ENCODE results near the gene ZNF136. TPM values are rescaled to one million over a fixed set of nuclear protein-coding genes. Genes with fewer than 3 reads are reported as not detected.

The ZNF136 gene
- total and polyA plus RNA-seq, 2 of the 8 experiments (the other 6 are each of a cell fraction or from before 2014, with no cell fraction given): 1.6 to 6.9 TPM

- Histone ChIP-seq H3K18ac (ENCODE audit: extremely low read depth, low read length) (no peak overlapping the region), H2BK15ac (ENCODE audit: low read length) (no peak overlapping the region), H3K27ac (ENCODE audit: low read depth, low read length) (no peak overlapping the region), H3K9me3 (ENCODE audit: insufficient read depth in 2 of 2, low read depth in 1 of 2, low read length in 1 of 2) (peaks cover 41 to 50% of the 10 kb centered on the region in 2 experiments), H3K56ac (replicated peaks; ENCODE audit: insufficient read length, low read depth, low read length) (no peak overlapping the region), H2AK5ac (ENCODE audit: low read depth, low read length) (no peak overlapping the region), H3K14ac (ENCODE audit: insufficient read length) (no peak overlapping the region), H3K4me1 (replicated peaks in 1 of 4; ENCODE audit: control insufficient read depth in 3 of 4, insufficient read depth in 4 of 4, low read length in 3 of 4) (no peaks in the 10 kb centered on the region), H4K8ac (ENCODE audit: extremely low read depth, insufficient read depth, low read length) (no peak overlapping the region), H3K27me3 (replicated peaks in 1 of 4; ENCODE audit: control insufficient read depth in 3 of 4, extremely low read depth in 1 of 4, insufficient read depth in 3 of 4, low read length in 3 of 4) (no peaks in the 10 kb centered on the region), H4K91ac (replicated peaks; ENCODE audit: insufficient read length, low read length) (no peak overlapping the region), H3K23me2 (ENCODE audit: low read depth, low read length) (no peaks in the 10 kb centered on the region), H2BK120ac (replicated peaks; ENCODE audit: low read depth, low read length) (no peak overlapping the region), H2BK20ac (ENCODE audit: low read length) (no peak overlapping the region), H3K4me2 (ENCODE audit: insufficient read depth in 1 of 2, low read depth in 2 of 2, low read length in 2 of 2) (no peak overlapping the region), H3K9ac (replicated peaks in 1 of 4; ENCODE audit: extremely low read depth in 1 of 4, low read depth in 3 of 4, low read length in 3 of 4) (no peak overlapping the region), H2BK5ac (ENCODE audit: low read depth, low read length) (no peak overlapping the region), H3K23ac (ENCODE audit: insufficient read length) (no peak overlapping the region), H4K5ac (ENCODE audit: insufficient read length, low read depth, low read length) (no peak overlapping the region), H3K4ac (replicated peaks; ENCODE audit: insufficient read length, low read depth, low read length) (no peak overlapping the region), H3K4me3 (ENCODE audit: extremely low read depth in 1 of 4, insufficient read depth in 2 of 4, low read depth in 3 of 4, low read length in 4 of 4) (no peak overlapping the region), H2AFZ (ENCODE audit: low read length) (no peak overlapping the region), H3K79me1 (ENCODE audit: low read depth, low read length) (no peaks in the 10 kb centered on the region), H3K36me3 (ENCODE audit: control insufficient read depth in 2 of 4, insufficient read depth in 4 of 4, low read length in 3 of 4) (0 out of 8 replicates have a peak, but pooled peaks cover 0 to 7% (median 0%) of the 10 kb centered on the region in 4 experiments), H3K79me2 (ENCODE audit: control insufficient read depth in 1 of 2, insufficient read depth in 2 of 2, low read length in 2 of 2) (no peaks in the 10 kb centered on the region), H4K20me1 (replicated peaks in 1 of 2; ENCODE audit: control insufficient read depth in 1 of 2, insufficient read depth in 2 of 2, low read length in 2 of 2) (no peaks in the 10 kb centered on the region), H2BK12ac (ENCODE audit: low read depth, low read length) (no peak overlapping the region)
- ChIA-PET CTCF (ENCODE audit: partially characterized antibody) (no interaction called here), POLR2A (ENCODE audit: partially characterized antibody) (no interaction called here)
- FAIRE-seq: no peak
- DNase-seq (ENCODE audit: low read depth in 1 of 2, low spot score in 2 of 2): no peak
- TF ChIP-seq SAP30 (IDR thresholded peaks at IDR 0.05; ENCODE audit: insufficient read depth, insufficient replicate concordance, low read length) (no peak), EP300 (IDR thresholded peaks at IDR 0.05; ENCODE audit: borderline replicate concordance in 1 of 2, low read depth in 2 of 2, low read length in 2 of 2) (no peak), EZH2 (IDR thresholded peaks at IDR 0.05; ENCODE audit: low read depth, low read length, severe bottlenecking) (no peak), FOSL1 (IDR thresholded peaks at IDR 0.05; ENCODE audit: insufficient read depth, low read depth, low read length) (no peak), GTF2F1 (IDR thresholded peaks at IDR 0.05; ENCODE audit: borderline replicate concordance, low read depth, low read length) (no peak), MAX (IDR thresholded peaks at IDR 0.05) (no peak), MAFK (IDR thresholded peaks at IDR 0.05; ENCODE audit: low read depth, low read length) (no peak), KDM1A (IDR thresholded peaks at IDR 0.05; ENCODE audit: borderline replicate concordance, low read length) (no peak), RBBP5 (IDR thresholded peaks at IDR 0.05; ENCODE audit: borderline replicate concordance, low read depth, low read length) (no peak), E2F6 (IDR thresholded peaks at IDR 0.05) (no peak), PHF8 (conservative IDR thresholded peaks at IDR 0.05; ENCODE audit: low read depth, low read length) (no peak), POU5F1 (IDR thresholded peaks at IDR 0.05; ENCODE audit: low read depth, low read length) (no peak), ASH2L (IDR thresholded peaks at IDR 0.05; ENCODE audit: low read length) (no peak)
- 87% methylated on average over 4 of the region's 4 CpGs; no CpG with 5 or more reads in 1 of the 2 experiments for WGBS, 2 experiments (ENCODE audit: extremely low coverage in 1 of 2, insufficient coverage in 1 of 2, insufficient read length in 1 of 2, insufficient replicate concordance in 2 of 2, low coverage in 1 of 2, low lambda C conversion rate in 2 of 2, missing lambda C conversion rate in 1 of 2)
Measured at GRCh38 chr19:12205296-12205695, 42.4 kb downstream of the ZNF136 start.
